HG02588 (cell line): Measurements from ENCODE around the gene RC3H1.
"Not testable (repeated sequence)": the region's sequence is repeated elsewhere in the genome, so short reads cannot be mapped to it uniquely, and the experiment has no call there.

Experiments
- ATAC-seq: cut with Tn5 transposase; IDR thresholded peaks from one replicate; pipeline ENCODE4 v1.9.1; 2021; ENCODE audit warnings: mild to moderate bottlenecking, moderate library complexity; ENCODE audit not compliant: unreplicated experiment

RC3H1 gene

DNA sequence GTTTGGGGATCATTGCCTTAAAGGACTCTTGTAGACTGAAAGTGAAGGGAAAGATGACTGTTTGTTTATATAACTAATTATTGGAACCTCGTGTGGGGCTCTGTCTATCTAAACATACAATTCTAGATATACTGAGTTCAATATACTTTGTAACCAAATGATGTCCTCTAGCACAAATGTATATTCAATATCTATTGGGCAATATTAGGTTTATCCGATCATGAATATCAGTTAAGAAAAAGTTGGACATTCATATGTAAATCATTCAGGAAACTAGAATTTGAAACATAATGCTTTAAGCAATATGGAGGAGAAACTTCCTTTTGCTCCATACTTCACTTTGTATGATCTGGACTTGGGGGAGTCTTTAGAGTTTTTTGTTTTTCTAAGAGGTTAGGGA, 8.9 kb upstream of the RC3H1 start:
- ATAC-seq: no peak

DNA sequence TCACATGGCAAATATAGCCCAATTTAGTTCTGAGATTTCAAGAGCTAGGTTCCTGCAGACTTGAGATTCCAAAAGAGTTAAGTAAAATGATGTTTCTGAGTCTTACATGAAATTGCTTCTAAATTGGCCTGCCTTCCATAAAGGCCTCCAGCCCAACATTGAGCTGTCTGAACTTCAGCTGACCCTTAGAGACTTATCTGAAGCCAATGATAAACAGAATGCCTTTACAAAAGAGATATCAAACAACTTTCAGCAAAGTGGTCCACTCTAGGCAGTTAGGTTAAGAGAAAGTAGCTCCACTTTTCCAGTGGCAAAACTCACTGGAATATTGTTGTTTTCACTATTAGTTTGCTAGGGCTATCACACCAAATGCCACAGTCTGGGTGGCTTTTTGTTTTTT, 6.3 kb upstream of the RC3H1 start:
- no peak for ATAC-seq

DNA sequence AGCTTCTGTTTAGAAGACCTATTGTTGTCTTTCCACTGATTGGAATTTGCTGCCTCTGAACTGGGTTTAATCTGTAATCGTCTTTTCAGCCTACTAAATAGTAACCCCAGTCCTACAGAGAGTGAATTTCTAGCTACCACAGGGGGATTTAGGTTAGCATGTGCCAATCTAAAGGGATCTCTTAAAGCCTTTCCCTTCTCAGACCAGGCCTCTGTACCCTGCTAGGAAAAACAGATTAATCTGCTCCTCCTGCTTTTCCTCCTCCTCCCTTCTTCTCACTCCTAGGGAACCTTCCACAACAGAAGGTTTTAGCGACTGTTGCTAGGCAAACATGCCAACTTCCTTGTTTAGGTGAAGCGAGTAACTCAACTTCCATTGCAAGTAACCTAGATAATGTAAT, 1.3 kb upstream of the RC3H1 start:
- no peak for ATAC-seq

DNA sequence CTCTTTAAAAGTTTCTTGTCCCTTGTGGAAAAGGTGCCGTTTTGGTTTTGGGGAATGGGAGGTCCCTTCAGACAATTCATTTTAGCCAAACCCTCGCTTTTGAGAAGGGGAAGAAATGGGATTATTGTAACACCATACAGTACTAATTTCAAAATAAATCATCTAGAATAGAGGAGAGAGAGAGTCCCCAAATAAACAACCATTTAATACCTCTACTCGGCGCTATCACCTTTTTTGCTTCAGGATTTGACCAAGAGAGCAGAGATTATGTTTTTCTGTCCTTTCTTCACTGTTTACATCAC, 770 bp upstream of the RC3H1 start:
- ATAC-seq: no peak

DNA sequence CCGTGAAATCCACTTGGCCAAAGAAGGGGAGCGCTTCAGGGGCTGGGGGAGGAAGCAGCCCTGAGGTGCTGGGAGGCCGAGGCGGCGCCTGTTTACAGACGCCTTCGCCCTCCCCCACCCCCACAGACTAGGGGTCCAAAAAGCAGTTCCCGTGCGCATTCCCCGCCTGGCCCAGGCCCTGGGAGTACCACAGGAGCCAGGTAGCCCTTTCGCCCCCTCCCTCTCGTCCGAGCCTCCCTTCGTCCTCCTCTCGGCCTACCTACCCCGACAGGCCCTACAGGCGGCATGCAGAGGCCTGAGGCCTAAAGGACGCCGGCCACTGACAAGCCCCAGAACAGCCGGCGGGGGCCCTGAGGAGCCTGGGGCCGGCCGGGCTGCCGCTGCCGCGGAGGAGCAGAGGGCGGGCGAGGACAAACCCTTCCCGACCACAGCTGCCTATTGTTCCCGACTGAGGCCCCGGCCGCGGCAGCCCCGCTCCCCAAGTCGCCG, 522 bp downstream of the RC3H1 start:
- ATAC-seq: peak; percentile 35

DNA sequence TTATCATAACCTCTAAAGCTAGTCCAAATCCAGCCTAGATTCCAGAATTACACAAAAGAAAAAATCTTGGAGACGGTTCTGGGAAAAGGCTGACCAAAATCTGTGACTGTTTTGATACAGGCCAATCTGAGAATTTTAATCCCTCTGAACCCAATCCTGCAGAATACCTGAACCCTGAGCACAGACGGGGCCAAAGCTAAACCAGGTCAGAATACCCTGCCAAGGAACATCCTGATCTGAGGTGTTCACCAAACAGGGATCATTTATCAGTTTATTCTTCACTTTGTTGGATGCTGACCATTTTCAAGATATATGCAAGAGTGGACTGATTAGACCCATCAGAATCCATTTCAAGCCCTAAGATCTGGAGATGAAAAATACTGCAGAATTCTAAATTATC, 3.6 kb downstream of the RC3H1 start:
- ATAC-seq: no peak

DNA sequence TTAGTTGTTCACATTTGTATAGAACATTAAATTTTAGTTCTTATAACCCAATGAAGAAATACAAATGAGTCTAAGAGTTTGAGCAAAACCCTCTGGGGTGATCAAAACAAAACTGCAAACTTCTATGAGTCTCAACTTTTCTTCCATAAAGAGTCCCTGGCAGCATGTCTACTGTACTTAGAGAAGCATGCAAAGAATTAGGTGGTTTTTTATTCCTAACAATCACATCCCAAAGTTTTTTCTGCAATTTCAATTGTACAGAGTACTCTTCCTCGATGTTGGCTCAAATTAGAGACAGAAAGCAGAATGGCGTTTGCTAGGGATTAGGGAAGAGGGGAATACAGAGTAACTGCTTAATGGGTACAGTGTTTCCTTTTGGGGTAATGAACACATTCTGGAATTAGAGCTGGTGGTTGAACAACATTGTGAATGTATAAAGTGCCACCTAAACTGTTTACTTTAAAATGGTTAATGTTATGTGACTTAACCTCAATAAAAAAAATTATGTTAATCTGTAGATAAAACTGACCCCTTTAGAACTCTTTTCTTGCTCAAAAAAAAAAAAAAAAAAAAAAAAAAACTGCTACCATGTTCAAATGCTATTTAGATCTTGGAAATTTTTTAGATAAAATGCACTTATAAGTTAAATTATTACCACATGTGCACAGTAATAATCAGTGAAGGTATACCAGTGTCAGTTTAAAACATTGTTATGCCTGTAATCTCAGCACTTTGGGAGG, 4.8 kb downstream of the RC3H1 start:
- ATAC-seq: no peak

DNA sequence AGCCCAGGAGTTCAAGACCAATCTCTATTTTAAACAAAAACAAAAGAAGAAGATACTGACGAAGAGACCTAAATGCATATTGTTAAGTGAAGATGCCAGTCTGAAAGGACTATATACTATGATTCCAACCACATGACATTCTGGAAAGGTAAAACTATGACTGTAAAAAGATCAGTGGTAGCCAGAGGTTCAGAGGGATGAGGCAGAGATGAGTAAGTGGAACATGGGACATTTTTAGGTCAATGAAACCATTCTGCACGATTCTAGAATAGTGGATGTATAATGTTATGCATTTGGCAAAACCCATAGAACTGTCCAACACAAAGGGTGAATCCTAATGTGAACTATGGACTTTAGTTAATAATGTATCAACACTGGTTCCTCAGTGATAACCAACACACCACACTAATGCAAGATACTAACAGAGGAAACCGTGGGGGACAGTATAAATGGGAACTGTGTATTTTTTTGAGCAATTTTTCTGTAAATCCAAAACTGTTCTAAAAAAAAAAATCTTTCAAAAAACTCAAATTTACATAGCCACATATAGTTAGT, 8.2 kb downstream of the RC3H1 start:
- no peak for ATAC-seq

DNA sequence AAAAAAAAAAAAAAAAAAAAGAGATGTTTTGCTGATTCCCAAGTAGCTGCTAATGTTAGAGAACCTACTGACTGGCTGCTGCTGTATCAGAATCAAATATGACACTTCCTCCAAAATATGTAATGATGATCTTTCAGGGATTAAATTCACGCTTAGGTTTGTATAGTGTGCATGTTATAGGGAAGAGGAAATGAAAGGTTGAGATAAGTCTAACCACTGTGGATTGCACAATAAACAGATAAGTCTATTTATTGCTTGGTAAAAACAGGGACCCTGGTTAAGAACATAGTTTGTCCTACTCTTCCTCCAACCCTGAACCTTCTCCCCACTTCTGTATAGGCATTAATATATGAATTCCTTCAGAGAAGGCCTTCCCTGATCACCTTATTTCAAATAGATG, 13.2 kb downstream of the RC3H1 start:
- ATAC-seq: no peak

DNA sequence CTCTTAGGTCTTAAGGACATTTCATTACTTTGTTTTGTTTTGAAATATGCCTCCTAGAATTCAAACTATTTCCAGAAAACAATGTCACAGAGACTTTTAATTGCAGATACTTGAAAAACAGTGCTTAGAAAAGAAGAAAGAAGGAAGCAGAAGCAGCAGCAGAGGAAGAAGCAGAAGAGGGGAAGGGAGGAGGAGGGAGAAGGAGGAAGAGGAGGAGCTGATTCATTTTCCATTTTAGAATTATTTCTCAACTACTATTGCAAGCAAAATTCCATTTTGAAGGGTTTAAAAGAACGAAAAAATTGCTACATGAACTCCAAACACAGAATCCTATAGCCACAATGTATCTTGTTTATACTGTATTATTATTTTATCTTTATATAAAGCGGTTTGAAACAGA, 13.9 kb downstream of the RC3H1 start:
- no peak for ATAC-seq

DNA sequence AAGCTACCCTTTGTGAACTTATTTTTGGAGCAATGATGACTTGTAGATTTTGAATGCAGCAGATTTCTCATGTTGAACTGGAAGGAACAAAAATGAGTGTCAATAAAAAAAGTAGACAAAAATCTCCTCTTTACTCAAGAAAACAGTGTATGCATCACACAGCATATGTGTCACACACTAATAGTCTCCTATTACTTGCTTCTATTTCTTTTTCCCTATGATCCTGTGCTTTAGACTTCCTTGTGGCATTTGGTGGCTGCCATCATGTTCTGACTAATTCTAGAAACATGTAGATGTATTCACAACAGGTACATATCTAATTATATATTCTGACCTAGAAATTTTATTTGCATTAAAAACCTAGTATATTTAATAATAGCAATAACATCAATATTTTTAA, 14.3 kb downstream of the RC3H1 start:
- no peak for ATAC-seq

DNA sequence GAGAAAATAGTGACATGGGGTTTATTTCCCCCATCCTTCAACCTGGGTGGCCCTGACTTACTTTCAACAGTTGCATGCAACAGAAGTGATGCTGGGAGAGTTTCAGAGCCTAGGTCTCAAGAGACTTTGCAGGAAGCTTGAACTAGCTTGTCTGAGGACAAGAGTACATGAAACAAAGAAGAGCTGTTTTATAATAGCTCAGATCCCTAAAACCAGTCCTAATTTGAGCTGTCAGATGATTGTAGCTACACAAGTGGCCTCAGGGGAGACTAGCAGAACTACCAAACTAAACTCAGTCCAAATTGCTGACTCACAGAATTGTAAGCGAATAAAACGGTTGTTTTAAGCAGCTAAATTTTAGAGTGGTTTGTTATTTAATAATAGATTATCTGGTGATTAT, 17.1 kb downstream of the RC3H1 start:
- ATAC-seq: peak; percentile 71

DNA sequence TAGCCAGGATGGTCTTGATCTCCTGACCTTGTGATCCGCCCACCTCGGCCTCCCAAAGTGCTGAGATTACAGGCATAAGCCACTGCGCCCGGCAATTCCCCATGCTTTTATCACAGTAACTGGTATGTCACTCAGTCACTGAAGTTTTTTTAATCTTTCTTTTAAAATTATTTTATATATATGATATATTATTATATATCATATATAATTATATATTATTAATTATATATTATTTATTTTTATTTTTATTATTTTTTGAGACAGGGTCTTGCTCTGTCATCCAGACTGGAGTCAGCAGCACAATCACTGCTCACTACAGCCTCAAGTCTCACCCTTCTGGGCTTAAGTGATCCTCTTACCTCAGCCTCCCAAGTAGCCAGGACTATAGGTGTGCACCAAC, 18.3 kb downstream of the RC3H1 start:
- ATAC-seq: no peak

DNA sequence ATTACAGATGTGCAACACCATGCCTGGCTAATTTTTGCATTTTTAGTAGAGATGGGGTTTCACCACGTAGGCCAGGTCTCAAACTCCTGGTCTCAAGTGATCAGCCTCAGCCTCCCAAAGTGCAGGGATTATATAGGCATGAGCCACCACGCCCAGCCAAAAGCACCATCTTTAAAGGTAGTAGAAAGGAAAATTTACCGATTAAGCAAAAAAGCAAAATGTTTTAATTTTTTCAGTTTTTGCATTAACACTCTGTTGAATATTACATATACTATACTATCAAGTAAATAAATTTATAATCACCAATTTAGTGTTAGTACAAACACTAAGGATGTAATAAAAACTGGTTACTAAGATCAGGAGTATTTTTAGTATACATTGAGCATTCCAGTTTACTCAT, 20.6 kb downstream of the RC3H1 start:
- ATAC-seq: no peak

DNA sequence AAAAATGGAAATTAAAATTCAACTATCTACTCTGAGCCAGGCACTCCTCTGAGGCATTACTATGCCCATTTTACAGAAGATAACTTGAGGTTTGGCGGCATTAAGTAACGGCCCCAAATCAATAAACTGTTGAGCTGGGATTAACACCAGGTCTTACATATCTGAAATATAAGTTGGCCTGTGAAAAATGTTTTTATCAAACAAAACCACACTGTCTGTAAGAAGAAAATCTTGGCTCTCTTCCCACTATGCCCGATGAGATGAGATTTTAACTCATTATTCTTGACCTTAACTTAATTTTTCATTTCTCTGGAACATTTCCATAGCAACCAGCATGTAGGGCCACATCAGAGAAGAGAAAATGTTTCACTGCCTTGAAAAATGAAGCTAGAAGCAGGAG, 21.8 kb downstream of the RC3H1 start:
- no peak for ATAC-seq

DNA sequence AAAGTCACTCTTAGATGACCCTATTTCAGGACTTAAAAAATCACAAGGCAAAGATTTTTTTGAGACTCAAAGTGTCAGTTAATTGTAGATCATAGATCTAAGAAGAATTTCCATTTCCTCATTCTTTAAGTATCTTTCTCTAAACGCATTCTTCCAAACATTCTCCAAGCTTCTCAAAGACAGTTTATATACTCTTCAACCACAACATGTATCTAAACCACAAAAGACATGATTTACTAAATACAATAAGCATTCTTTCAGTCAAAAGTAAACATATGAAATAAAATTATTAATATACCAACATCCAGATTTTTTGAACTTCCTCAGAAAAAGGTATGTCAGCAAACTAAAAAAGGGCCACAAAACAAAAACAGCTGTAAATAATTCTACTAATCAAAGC, 24.4 kb downstream of the RC3H1 start:
- no peak for ATAC-seq

DNA sequence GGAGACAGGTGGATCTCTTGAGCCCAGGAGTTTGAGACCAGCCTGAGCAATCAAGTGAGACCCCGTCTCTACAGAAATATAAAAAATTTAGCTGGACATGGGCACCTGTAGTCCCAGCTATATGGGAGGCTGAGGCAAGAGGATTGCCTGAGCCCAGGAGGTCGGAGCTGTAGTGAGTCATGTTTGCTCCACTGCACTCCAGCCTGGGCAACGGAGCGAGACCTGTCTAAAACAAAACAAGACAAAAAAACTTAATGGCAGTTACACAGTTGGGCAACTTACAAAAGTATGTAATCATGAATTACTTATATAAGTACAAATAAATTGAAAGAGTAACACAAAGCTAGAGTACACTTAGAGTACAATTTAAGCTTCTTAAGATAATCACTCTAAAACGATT, 25.2 kb downstream of the RC3H1 start:
- no peak for ATAC-seq

DNA sequence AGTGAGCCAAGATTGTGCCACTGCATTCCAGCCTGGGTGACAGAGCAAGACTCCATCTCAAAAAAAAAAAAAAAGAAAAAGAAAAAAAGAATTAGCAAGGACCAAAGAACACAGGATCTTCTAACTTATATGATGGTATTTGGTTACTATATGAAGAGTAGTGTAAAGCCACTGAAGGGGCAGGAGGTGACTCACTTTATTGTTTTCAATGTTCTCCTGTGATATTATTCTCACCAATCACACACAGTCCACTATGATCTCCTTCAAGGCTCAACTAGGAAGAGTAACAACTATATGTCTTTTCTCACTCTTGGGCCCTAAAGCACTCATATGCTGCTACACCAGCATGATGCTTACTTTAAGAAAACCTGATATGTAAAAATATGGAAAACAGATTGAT, 26.7 kb downstream of the RC3H1 start:
- no peak for ATAC-seq

DNA sequence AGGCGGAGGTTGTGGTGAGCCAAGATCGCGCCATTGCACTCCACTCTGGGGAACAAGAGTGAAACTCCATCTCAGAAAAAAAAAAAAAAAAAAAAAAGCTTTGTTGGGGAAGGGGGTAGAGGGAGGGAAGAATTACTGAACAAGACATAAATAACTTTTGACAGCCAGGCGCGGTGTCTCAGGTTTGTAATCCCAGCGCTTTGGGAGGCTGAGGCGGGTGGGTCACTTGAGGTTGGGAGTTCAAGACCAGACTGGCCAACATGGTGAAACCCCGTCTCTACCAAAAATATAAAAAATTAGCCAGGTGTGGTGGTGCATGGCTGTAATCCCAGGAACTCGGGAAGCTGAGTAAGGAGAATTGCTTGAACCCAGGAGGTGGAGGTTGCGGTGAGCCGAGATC, 28.2 kb downstream of the RC3H1 start:
- ATAC-seq: not testable (repeated sequence)

DNA sequence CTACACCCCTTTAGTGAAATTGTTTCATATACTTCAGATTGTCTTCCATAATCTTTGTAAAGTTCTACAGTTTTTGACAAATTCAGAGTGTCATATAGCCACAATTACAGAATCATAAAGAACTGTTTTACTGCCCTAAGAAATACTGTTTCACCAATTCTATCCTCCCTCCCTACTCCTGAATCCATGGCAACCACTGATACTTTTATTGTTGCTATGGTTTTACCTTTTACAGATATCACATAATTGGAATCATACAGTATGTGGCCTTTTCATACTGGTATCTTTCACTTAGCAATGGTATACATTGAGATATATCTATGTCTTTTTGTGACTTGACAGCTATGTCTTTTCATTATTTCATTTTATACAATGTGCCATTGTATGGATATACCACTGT, 34.1 kb downstream of the RC3H1 start:
- no peak for ATAC-seq

DNA sequence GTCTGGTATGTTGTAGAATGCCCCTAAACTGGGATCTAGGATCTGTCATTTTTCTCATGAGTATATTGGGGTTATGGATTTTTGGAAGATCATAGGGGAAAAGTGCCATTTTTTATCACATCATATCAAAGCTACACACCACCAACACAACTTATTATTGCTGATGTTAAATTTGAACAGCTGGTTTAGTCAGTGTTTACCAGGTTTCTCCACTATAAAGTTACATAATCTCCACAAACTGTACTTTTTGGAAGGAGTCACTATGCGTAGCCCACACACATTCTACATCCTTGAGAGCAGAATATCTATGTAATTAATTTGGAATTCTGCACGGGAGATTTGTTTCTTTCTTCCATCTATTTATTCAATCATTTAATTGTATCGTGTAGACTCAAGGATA, 35.2 kb downstream of the RC3H1 start:
- no peak for ATAC-seq

DNA sequence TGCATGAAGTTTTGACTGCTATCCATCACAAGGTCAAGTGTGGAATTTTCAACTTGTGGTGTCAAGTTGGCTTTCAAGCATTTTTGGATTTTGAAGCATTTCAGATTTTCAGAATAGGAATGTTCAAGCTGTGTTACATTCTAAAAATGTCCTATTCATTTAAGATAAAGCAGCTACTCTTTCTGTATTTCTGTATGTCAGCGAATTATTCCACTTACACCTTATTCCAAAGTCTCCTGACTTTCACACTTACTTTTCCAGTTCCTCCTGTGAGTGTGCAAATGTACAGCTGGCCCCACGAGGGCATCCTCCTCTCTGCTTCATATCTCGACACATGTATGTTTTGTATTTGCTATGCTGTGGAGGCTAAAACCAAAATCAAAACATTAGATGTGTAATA, 51.9 kb downstream of the RC3H1 start:
- ATAC-seq: no peak

DNA sequence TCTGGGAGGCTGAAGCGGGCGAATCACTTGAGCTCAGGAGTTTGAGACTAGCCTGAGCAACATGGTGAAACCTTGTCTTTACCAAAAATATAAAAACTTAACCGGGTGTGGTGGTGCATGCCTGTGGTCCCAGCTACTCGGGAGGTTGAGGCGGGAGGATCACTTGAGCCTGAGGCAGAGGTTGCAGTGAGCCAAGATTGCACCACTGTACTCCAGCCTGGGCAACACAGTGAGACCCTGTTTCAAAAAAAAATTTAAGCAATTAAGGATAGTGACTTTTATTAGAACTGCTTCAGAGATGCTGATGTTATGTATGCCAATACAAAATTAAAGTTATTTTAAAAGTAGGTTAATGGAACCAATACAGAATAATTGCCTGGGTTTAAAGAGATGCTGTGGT, 56.3 kb downstream of the RC3H1 start:
- not testable (repeated sequence) for ATAC-seq
